Measurements from ENCODE around the gene COPS3. TPM values are rescaled to one million over a fixed set of nuclear protein-coding genes. Genes with fewer than 3 reads are reported as not detected.
A peak's percentile ranks its signal among the peaks of the same experiment; 100 is the strongest.

The COPS3 gene
- total and polyA plus RNA-seq, 11 donors, result 34.7 to 108 (median 74.0) TPM

- Histone ChIP-seq H3K4me3 (no peak overlapping the region), H3K9me3 (no peaks in the 10 kb centered on the region), H3K27me3 (no peaks in the 10 kb centered on the region), H3K27ac (no peak overlapping the region), H3K36me3 (peaks cover 2 to 100% (median 99%) of the 10 kb centered on the region in 9 donors), H3K4me1 (peaks cover 0 to 2% (median 0%) of the 10 kb centered on the region in 12 donors)
- ATAC-seq, result no peak
- WGBS, 4 donors, result 87 to 95% (median 94%) methylated on average over 3 of the region's 3 CpGs
- TF ChIP-seq CTCF (IDR thresholded peaks at IDR 0.05) (no peak), POLR2A (IDR thresholded peaks at IDR 0.05) (no peak)
- intact Hi-C loops (cut with DNase I), result loop anchor here in 2 of 10 donors (10.0 kb wide), 1 partner anchor 213 kb away; no protein-coding TSS in a partner anchor
- peak in 1 of 5 donors; percentile 1 for DNase-seq
These were observed 63.1 kb downstream of the COPS3 start for GRCh38 chr17:17217995-17218394.

GRCh38 chr17:17216776-17217175, 64.3 kb downstream of the COPS3 start:
- 84 to 89% (median 88%) methylated on average over 11 to 16 of the region's 16 CpGs for WGBS, 4 donors
- H3K27ac ChIP-seq, result no peak overlapping the region

GRCh38 chr17:17216236-17216635, 64.8 kb downstream of the COPS3 start:
- Histone ChIP-seq H3K9me3 (no peaks in the 10 kb centered on the region), H3K4me3 (no peak overlapping the region), H3K27ac (no peak overlapping the region), H3K36me3 (peaks cover 2 to 100% (median 96%) of the 10 kb centered on the region in 9 donors), H3K27me3 (no peaks in the 10 kb centered on the region), H3K4me1 (peaks cover 0 to 2% (median 0%) of the 10 kb centered on the region in 12 donors)
- TF ChIP-seq CTCF (IDR thresholded peaks at IDR 0.05) (no peak), POLR2A (IDR thresholded peaks at IDR 0.05) (no peak)
- ATAC-seq (no peak), DNase-seq (peak in 2 of 5 donors; percentile 16 to 37)
- intact Hi-C loops (cut with DNase I), result loop anchor here in 2 of 10 donors (10.0 kb wide), 1 partner anchor 211 kb away; no protein-coding TSS in a partner anchor
- WGBS, 4 donors, result 88 to 93% (median 90%) methylated on average over 3 to 17 of the region's 17 CpGs

More at GRCh38 chr17:17216776-17217175, 64.3 kb downstream of the COPS3 start:
- no peak for ATAC-seq
- Histone ChIP-seq H3K4me3 (no peak overlapping the region), H3K4me1 (peaks cover 0 to 2% (median 0%) of the 10 kb centered on the region in 12 donors), H3K27me3 (no peaks in the 10 kb centered on the region), H3K36me3 (peaks cover 2 to 100% (median 97%) of the 10 kb centered on the region in 9 donors), H3K9me3 (no peaks in the 10 kb centered on the region)
- peak in 1 of 5 donors; percentile 11 for DNase-seq
- intact Hi-C loops (cut with DNase I), result loop anchor here in 2 of 10 donors (10.0 kb wide), 1 partner anchor 212 kb away; no protein-coding TSS in a partner anchor
- TF ChIP-seq POLR2A (IDR thresholded peaks at IDR 0.05), result no peak
- TF ChIP-seq CTCF (IDR thresholded peaks at IDR 0.05), result no peak

- Histone ChIP-seq H3K36me3 (peaks cover 2 to 100% (median 91%) of the 10 kb centered on the region in 9 donors), H3K4me1 (peaks cover 0 to 2% (median 0%) of the 10 kb centered on the region in 12 donors), H3K27ac (no peak overlapping the region), H3K9me3 (no peaks in the 10 kb centered on the region), H3K4me3 (no peak overlapping the region), H3K27me3 (no peaks in the 10 kb centered on the region)
- ATAC-seq, result no peak
- TF ChIP-seq CTCF (IDR thresholded peaks at IDR 0.05) (no peak), POLR2A (IDR thresholded peaks at IDR 0.05) (no peak)
- no peak for DNase-seq
- WGBS, 4 donors, result 88 to 93% (median 89%) methylated on average over 8 of the region's 8 CpGs
- intact Hi-C loops (cut with DNase I), result loop anchor here in 2 of 10 donors (10.0 kb wide), 1 partner anchor 211 kb away; no protein-coding TSS in a partner anchor
These were observed 65.5 kb downstream of the COPS3 start for GRCh38 chr17:17215575-17215974.
